K562 (cell line): ENCODE results near the gene FOXD3. TPM values are rescaled to one million over a fixed set of nuclear protein-coding genes. Genes with fewer than 3 reads are reported as not detected.

ENCODE experiments used
- BRD4 ChIP-seq: fragments of 200-600 bp; sonication (generic); IDR thresholded peaks from 2 replicates; pipeline ENCODE4 v1.6.1; 2017; ENCODE audit warnings: inconsistent platforms
- CREBBP ChIP-seq: IDR thresholded peaks from one replicate; pipeline ENCODE4 v1.6.1; 2012; ENCODE audit warnings: low read depth, mild to moderate bottlenecking, control low read depth, inconsistent platforms, low read length
- ESRRA ChIP-seq: fragments of 450-650 bp; IDR thresholded peaks from 2 replicates; pipeline ENCODE4 v1.6.1; 2014; ENCODE audit warnings: low read depth, mild to moderate bottlenecking, moderate library complexity, borderline replicate concordance
- FIP1L1 ChIP-seq: fragments of 200-400 bp; formaldehyde crosslinking; IDR thresholded peaks from 2 replicates; pipeline ENCODE4 v1.6.1; 2018; ENCODE audit warnings: mild to moderate bottlenecking, low read depth, low read length; ENCODE audit not compliant: poor library complexity, severe bottlenecking
- GATAD2B ChIP-seq: fragments of 450-650 bp; IDR thresholded peaks from 2 replicates; pipeline ENCODE4 v1.6.1; 2017; ENCODE audit warnings: mild to moderate bottlenecking, borderline replicate concordance
- RBM39 ChIP-seq: fragments of 200-400 bp; formaldehyde crosslinking; optimal IDR thresholded peaks from 2 replicates; pipeline ENCODE3; 2018; ENCODE audit warnings: low read depth, low read length
- TAF1 ChIP-seq: IDR thresholded peaks from 2 replicates; pipeline ENCODE4 v1.6.1; 2011; ENCODE audit warnings: mild to moderate bottlenecking, low read length, moderate library complexity; ENCODE audit not compliant: insufficient read depth, control insufficient read depth, severe bottlenecking; ENCODE audit errors: extremely low read depth
- TEAD1 ChIP-seq, 2 experiments: fragments of 450-650 bp in 1 of 2; sonication (generic) in 1 of 2; formaldehyde crosslinking; IDR thresholded peaks; 2 replicates each; pipeline versions ENCODE4 v1.4.0 to v1.8.0; 2020 to 2022; ENCODE audit warnings: mild to moderate bottlenecking in 2 of 2, missing genetic modification reagents in 1 of 2
- ZC3H11A ChIP-seq: IDR thresholded peaks from 2 replicates; pipeline ENCODE4 v1.6.1; 2012; ENCODE audit warnings: low read depth, low read length, improper control_type of control experiment
- ZFP1 ChIP-seq: fragments of 450-650 bp; formaldehyde crosslinking; IDR thresholded peaks from 2 replicates; pipeline ENCODE4 v1.4.0; 2020; ENCODE audit warnings: mild to moderate bottlenecking, mixed read lengths
- ZNF217 ChIP-seq: sonication (generic); formaldehyde crosslinking; IDR thresholded peaks from 2 replicates; pipeline ENCODE4 v1.8.0; 2022; ENCODE audit warnings: mild to moderate bottlenecking, missing genetic modification reagents
- polyA plus RNA-seq, 8 experiments: library from polyadenylated mRNA; depleted of rRNA in 4 of 8; stranded (reverse) in 5 of 8; unstranded in 3 of 8; fragments of >200 nt; fragmentation: Nextera tagmentation in 2 of 8; fragmentation: Illumina TruSeq in 1 of 8; extraction: Ambion mirVana in 2 of 8; extraction: Trizol in 1 of 8; gene quantifications; 2 replicates each; pipeline versions ENCODE4 v1.2.1 to v1.2.3, GENCODE V29; 2011 to 2014; ENCODE audit warnings: inconsistent platforms in 1 of 8, missing spikeins in 1 of 8
- total RNA-seq, 7 experiments: library from RNA; depleted of rRNA in 6 of 7; stranded (reverse); fragments of >200 nt in 6 of 7; fragmentation: Illumina TruSeq in 2 of 7; extraction: Trizol in 2 of 7; gene quantifications; 2 replicates each; pipeline versions ENCODE4 v1.2.1 to v1.2.3, GENCODE V29; 2011 to 2021; ENCODE audit warnings: low replicate concordance in 1 of 7
- TF ChIP-seq, protein P1 (sequence below): fragments of 150-350 bp; IDR thresholded peaks from 2 replicates; pipeline ENCODE4 v1.6.1; 2014; ENCODE audit warnings: low read depth, mild to moderate bottlenecking, low read length, borderline replicate concordance
- TF ChIP-seq, protein P2 (sequence below): fragments of 250-450 bp; sonication (Bioruptor Pico); IDR thresholded peaks from 2 replicates; pipeline ENCODE4 v1.8.0; 2022; ENCODE audit warnings: moderate library complexity, mild to moderate bottlenecking, inconsistent platforms

The FOXD3 gene
- total and polyA plus RNA-seq, 9 of the 15 experiments (the other 6 are each of a cell fraction or from before 2014, with no cell fraction given) = 0.06 to 0.45 (median 0.10) TPM; not detected in 2

GRCh38 chr1:63367215-63368103, 45.1 kb downstream of the FOXD3 start, which contains the start of gene ALG6 (continued):
- TF ChIP-seq, protein P1, sequence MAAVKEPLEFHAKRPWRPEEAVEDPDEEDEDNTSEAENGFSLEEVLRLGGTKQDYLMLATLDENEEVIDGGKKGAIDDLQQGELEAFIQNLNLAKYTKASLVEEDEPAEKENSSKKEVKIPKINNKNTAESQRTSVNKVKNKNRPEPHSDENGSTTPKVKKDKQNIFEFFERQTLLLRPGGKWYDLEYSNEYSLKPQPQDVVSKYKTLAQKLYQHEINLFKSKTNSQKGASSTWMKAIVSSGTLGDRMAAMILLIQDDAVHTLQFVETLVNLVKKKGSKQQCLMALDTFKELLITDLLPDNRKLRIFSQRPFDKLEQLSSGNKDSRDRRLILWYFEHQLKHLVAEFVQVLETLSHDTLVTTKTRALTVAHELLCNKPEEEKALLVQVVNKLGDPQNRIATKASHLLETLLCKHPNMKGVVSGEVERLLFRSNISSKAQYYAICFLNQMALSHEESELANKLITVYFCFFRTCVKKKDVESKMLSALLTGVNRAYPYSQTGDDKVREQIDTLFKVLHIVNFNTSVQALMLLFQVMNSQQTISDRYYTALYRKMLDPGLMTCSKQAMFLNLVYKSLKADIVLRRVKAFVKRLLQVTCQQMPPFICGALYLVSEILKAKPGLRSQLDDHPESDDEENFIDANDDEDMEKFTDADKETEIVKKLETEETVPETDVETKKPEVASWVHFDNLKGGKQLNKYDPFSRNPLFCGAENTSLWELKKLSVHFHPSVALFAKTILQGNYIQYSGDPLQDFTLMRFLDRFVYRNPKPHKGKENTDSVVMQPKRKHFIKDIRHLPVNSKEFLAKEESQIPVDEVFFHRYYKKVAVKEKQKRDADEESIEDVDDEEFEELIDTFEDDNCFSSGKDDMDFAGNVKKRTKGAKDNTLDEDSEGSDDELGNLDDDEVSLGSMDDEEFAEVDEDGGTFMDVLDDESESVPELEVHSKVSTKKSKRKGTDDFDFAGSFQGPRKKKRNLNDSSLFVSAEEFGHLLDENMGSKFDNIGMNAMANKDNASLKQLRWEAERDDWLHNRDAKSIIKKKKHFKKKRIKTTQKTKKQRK = no peak
- TF ChIP-seq ESRRA (peak; percentile 26; the same call in 1 of the 2 replicates), ZC3H11A (no peak), RBM39 (no peak), BRD4 (no peak), ZNF217 (CRISPR knock-in tag) (no peak), ZFP1 (CRISPR knock-in tag) (no peak), TEAD1 (CRISPR knock-in tag; IDR thresholded peaks at IDR 0.05) (peak in 1 of 2 experiments; percentile 75; a peak in 2 of 4 replicates), CREBBP (no peak), GATAD2B (no peak; the same call in 1 of the 2 replicates), TAF1 (peak; percentile 79), FIP1L1 (no peak)
- TF ChIP-seq, protein P2, sequence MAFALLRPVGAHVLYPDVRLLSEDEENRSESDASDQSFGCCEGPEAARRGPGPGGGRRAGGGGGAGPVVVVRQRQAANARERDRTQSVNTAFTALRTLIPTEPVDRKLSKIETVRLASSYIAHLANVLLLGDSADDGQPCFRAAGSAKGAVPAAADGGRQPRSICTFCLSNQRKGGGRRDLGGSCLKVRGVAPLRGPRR = no peak
